ENCODE data around the gene CYBC1.
"Not testable (repeated sequence)": the region's sequence is repeated elsewhere in the genome, so short reads cannot be mapped to it uniquely, and the experiment has no call there.

The CYBC1 gene

GRCh38 chr17:82458179-82458884 is 7.8 kb upstream of the CYBC1 start, which contains the start of gene NARF:
NARF (plus strand) TSS chr17:82458741; CDS start chr17:82458804, 63 bp downstream.
- peak within 1 kb of the TSS; percentile 64 for H3K4me3 ChIP-seq (ENCODE audit: low read depth, low read length)
- no peak for TF ChIP-seq CTCF (IDR thresholded peaks at IDR 0.05; ENCODE audit: low read depth, low read length)
- peak; percentile 99 for DNase-seq (ENCODE audit: low read depth, low spot score)
- in situ Hi-C loops (cut with HindIII; ENCODE audit: low sequenced_read_pairs) = no loop called here

DNA sequence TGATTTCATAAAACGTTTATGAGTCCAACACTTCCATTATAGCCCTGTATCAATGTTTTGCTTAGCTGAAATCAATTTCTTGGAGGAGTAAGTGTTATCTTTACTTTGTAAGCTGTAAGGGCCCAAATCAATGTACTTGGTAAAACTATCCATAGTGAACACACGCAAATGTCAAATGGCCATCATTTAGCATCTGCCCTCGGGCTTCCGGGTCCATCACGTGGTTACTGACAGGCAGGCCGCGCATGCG is 7.3 kb upstream of the CYBC1 start:
- no peak for TF ChIP-seq CTCF (IDR thresholded peaks at IDR 0.05; ENCODE audit: low read depth, low read length)
- in situ Hi-C loops (cut with HindIII; ENCODE audit: low sequenced_read_pairs) = no loop called here
- DNase-seq (ENCODE audit: low read depth, low spot score) = no peak
- peak overlapping the region; percentile 55 for H3K4me3 ChIP-seq (ENCODE audit: low read depth, low read length)

DNA sequence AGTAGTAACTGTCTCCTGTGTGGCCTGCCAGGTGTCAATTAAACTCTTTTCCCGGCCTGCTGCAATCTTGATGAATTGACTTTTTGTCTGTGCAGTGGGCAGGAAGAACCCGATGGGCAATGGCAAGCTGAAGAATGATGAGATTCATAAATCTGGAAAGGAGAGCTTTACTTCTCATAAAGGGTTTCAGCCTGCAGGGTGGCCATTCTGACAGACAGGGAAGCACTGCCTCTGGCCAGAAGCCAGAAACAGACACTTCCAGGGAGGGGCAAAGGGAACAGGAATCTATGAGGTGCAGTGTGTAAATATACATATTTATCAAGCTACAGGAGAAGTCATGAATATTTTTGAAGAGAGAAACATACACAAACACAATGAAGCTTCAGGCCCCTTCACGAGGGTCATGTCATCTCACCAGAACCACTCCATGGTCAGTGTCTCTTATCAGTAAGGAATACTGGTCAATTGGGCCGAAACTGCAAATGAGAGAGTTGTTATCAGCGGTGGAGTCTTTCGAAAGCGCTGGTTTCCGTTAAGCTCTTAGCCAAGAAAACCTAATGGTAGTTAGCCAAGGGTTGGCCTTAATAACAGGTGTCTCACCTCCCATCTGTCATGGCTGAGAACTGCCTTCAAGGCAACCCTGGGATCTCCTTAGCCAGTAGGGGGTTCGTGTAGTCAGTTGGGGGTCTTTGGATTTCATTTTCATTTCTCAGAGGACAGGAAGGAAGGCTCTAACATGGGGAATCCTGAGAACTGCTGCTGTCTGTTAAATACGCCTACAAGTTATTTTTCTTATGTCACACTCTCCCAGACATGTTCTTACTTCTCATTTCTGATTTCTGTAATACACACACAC is 6.7 kb upstream of the CYBC1 start:
- no peak for DNase-seq (ENCODE audit: low read depth, low spot score)

DNA sequence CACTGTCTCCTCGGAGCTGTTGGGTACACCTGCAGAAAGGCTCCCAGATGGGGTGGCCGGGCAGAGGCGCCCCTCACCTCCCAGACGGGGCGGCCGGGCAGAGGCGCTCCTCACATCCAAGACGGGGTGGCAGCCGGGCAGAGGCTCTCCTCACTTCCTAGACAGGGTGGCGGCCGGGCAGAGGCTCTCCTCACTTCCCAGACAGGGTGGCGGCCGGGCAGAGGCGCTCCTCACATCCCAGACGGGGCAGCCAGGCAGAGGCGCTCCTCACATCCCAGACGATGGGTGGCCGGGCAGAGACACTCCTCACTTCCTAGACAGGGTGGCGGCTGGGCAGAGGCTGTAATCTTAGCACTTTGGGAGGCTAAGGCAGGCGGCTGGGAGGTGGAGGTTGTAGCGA is 3.2 kb upstream of the CYBC1 start:
- H3K4me3 ChIP-seq (ENCODE audit: low read depth, low read length); in situ Hi-C loops (cut with HindIII; ENCODE audit: low sequenced_read_pairs); DNase-seq (ENCODE audit: low read depth, low spot score): not testable (repeated sequence)

More for the DNA sequence above, 6.7 kb upstream of the CYBC1 start:
- H3K4me3 ChIP-seq (ENCODE audit: low read depth, low read length) = peak overlapping the region; percentile 55
- in situ Hi-C loops (cut with HindIII; ENCODE audit: low sequenced_read_pairs) = no loop called here
- no peak for TF ChIP-seq CTCF (IDR thresholded peaks at IDR 0.05; ENCODE audit: low read depth, low read length)

GRCh38 chr17:82453151-82453550 is 2.6 kb upstream of the CYBC1 start:
- H3K4me3 ChIP-seq (ENCODE audit: low read depth, low read length); DNase-seq (ENCODE audit: low read depth, low spot score); in situ Hi-C loops (cut with HindIII; ENCODE audit: low sequenced_read_pairs): not testable (repeated sequence)

DNA sequence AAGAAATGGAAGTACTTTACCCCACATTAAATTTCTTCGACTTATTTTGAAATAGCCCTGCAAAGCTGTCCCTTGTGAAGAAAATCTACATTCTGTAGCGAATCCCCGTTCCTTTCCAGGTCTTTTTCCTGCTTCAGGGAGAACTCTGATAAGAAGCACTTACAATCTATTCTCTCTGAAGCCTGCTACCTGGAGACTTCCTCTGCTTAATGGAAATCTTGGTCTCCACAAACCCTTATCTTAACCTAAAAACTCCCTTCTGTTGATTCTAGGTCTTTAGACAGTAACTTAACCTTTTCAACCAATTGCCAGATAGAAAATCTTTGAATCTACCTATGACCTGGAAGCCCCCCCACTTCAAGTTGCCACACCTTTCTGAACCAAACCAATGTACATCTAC is 1.6 kb upstream of the CYBC1 start:
- in situ Hi-C loops (cut with HindIII; ENCODE audit: low sequenced_read_pairs) = no loop called here
- H3K4me3 ChIP-seq (ENCODE audit: low read depth, low read length) = no peak overlapping the region
- no peak for TF ChIP-seq CTCF (IDR thresholded peaks at IDR 0.05; ENCODE audit: low read depth, low read length)
- no peak for DNase-seq (ENCODE audit: low read depth, low spot score)

DNA sequence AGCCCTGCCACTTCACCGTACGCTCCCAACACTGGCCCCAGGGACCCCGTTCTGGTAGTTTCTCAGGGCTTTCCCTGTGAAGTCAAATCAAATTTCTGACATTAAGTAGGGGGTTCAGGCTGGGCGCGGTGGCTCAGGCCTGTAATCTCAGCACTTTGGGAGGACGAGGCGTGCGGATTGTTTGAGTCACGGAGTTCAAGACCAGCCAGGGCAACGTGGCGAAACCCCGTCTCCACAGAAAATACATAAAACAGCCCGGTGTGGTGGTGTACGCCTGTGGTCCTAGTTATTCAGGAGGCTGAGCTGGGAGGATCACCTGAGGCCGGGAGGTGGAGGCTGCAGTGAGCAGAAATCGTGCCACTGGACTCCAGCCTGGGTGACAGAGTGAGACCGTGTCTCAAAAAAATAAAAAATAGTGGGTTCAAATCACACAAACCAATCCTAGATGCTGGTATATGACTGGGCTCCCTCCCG is 632 bp downstream of the CYBC1 start:
- peak overlapping the region; percentile 82 for H3K4me3 ChIP-seq (ENCODE audit: low read depth, low read length)
- DNase-seq (ENCODE audit: low read depth, low spot score) = no peak
- TF ChIP-seq CTCF (IDR thresholded peaks at IDR 0.05; ENCODE audit: low read depth, low read length) = no peak
- in situ Hi-C loops (cut with HindIII; ENCODE audit: low sequenced_read_pairs) = no loop called here

Measured in astrocyte of the spinal cord (primary cell).